Stimulated activated CD8-positive, alpha-beta memory T cell treated with anti-CD3 and anti-CD28 coated beads, Interleukin-15, amount 100 ng/mL, for 24 hours (primary cell): ENCODE measurements around the gene GABRR3.
"Not testable (repeated sequence)": the region's sequence is repeated elsewhere in the genome, so short reads cannot be mapped to it uniquely, and the experiment has no call there.

Experiments used
- DNase-seq: peaks from one replicate; pipeline ENCODE4 v3.0.0-alpha.2; 2020; ENCODE audit warnings: low read depth

Gene GABRR3

GRCh38 chr3:98021830-98022560 is 13.1 kb downstream of the GABRR3 start:
- no peak for DNase-seq

- no peak for DNase-seq
Observed at GRCh38 chr3:98020412-98020811, 14.7 kb downstream of the GABRR3 start.

DNA sequence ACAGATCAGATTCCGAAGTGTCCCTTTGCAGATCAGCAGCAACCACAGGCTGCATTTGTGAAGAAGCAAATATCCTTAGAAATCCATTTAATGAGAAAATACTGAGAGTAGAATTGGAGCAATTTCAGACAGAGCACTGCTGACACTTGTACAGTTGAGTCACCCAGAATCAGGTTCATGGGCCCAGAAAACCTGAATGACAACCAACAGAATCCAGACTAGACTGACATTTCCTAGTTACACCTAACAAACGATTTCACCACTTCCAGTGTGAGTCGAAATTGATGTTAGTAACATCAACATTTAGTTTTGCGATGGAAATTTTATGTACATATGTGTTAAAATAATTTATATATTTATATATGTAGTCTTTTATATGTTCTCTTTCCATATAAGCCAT is 16.8 kb downstream of the GABRR3 start:
- DNase-seq = no peak

DNA sequence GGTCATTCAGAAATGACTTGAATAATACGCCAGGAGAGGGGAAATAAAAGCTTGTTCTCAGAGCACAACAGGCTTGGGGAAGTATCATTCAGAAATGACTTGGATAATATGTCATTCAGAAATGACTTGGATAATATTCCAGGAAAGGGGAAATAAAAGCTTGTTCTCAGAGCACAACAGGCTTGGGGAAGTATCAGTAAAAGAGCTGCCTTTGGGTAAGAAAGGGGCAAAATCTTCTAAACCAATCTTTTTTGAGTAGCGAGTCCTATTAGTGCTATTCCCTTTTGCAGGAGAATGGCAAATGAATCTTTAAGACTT is 20.9 kb downstream of the GABRR3 start:
- DNase-seq = no peak

DNA sequence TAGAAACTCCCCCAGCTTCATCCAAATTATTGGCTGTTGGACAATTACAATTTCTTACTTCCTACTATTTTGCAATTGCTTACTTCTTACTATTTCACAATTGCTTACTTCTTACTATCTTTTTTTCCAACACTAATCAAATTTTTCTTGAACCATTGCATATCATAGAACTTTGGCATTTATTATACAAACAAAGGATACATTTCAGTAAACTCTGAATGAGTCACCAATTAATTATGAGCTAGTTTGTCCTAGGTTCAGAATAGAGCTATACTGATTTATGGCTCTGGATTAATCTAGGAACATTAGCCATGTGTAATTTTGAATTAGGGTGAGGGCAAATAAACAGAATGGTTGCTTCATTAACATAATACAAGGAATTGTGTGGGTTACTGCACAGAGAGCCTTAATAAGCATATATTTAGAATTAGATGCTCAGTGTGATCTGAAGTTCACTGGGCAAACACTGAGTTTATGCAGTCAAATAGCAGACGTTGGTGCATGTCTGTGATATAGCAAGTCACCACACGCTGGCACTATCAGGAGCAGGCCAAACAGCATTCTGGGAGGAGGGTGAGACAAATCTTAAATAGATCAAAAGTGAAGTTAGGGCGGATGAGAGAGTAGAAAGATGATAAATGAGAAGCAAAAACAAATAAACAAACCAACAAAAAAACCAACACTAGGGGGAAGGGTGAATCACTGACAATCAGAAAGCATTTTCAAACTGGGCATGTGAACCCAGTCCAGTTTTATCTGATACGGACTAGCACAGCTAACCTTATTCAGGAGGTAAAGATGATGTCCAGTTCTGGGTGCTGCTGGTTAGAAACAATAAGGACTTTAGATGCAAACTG is 21.5 kb downstream of the GABRR3 start:
- DNase-seq = no peak

GRCh38 chr3:98012979-98013378 is 22.1 kb downstream of the GABRR3 start:
- no peak for DNase-seq

GRCh38 chr3:98010883-98011449 is 24.1 kb downstream of the GABRR3 start:
- not testable (repeated sequence) for DNase-seq

GRCh38 chr3:98010194-98010882 is 24.8 kb downstream of the GABRR3 start:
- no peak for DNase-seq

- no peak for DNase-seq
Observed at GRCh38 chr3:98008855-98009254, 26.3 kb downstream of the GABRR3 start.

- no peak for DNase-seq
Observed at GRCh38 chr3:98005438-98005837, 29.7 kb downstream of the GABRR3 start.

DNA sequence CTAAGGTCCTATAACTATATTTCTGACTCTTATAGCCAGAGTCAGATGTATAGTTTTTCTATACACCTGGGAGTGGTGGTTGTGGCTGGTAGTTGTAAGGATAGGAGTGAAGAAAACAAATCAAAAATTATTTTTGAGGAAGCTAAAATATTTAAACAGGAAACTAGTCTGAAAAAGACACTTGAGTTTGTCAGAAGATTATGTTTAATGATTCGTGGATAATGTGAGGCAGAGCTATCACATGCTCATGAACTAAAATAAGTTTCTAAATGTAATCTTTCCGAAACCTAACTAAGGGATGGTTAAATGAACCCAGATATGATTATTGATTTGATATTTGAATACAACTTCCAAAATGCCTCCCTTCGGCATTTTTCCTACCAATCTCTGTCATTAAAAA is 30.4 kb downstream of the GABRR3 start:
- DNase-seq = no peak

GRCh38 chr3:98003306-98003969 is 31.7 kb downstream of the GABRR3 start:
- no peak for DNase-seq

- no peak for DNase-seq
Observed at GRCh38 chr3:98002717-98003116, 32.4 kb downstream of the GABRR3 start.

GRCh38 chr3:97999994-98000393 is 35.1 kb downstream of the GABRR3 start:
- DNase-seq = no peak

DNA sequence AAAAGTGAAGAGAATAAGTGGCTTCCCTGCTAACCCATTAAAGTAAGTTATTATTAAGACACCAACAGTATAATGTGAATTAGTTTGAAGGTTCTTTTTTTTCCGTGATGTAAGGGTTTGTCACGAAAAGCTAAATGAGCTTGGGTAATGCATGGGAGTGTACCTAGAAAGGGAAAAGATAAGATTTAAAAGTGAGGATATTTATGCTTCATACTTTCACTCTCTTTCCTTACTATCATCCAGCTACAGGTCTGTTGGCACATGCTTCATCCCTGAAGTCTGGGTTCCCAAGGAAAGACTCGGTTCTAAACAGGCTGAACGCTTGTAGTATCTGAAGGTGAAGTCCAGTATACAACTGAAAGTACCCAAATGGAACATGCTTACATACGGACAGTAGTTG is 36.0 kb downstream of the GABRR3 start:
- DNase-seq = no peak

- no peak for DNase-seq
Observed at GRCh38 chr3:97996988-97997387, 38.1 kb downstream of the GABRR3 start.

DNA sequence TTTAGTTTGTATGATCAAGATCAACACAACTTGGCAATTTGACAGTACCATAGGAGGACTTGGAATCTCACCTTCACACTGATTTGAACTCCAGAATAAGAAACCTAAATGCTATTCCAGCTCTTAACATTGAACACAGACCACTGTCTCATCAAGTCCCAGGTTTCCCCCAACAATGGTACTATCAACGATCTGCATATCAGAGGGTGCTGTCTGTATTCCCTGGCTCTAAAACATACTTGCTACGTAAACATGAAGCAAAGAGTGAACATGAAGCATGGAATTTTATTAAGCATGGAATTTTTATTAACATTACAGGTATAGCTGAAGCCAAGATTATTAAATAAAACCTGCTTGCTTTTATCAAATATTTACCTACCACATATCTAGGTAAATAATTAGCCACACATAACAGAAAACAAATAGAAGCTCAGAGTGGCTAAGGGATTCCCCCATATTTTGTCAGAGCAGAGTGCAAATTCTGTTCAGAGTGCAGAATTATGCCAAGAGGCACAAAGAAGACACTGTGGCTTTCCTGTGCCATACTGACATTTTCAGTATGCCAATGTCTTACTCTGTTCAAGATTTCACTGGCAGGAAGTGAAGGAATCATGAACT is 40.7 kb downstream of the GABRR3 start:
- no peak for DNase-seq

DNA sequence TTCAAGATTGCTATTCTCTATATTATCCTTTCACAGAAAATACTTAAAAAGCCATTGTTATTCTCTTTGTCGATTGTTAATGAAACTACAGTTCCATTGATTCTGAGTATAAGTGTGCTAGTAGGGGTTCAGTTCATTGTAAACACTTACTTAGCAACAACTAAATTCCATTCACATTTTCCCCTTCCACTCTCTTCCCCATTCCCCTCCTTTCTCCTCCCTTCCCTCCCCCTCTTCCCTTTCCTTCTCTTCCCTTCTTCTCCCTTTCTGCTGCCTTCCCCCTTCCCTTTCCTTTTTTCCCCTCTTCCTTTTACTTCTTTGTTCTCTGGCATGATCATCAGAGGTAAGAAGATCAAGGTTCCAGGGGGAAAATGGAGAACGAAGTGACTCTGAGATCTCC is 41.6 kb downstream of the GABRR3 start:
- DNase-seq = no peak

DNA sequence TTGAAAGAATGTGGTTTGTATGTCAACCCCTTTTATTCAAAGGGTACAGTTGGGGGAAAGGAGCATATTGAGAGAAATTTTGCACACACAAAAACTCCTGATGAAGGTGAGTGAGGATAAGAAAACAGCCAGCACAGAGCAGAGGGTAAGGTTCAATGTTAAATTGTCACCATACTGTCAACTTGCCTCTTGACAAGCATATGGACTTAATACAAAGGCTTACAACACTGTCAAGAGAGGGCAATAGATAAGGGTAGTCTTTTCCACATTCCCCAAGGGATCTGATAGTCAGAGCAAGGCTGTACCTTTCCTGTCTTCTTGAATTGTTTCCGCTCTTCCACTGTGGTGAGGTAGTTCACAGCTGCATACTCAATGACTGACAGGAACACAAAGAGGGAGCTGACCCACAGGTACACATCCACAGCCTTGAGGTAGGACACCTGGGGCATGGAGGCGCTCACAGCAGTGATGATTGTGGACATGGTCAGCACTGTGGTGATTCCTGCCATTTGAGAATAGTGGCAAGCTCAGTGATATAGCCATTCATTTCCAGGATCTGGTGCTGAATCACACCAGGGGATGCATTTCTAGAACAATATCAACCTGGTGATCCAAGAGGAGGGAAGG is 42.5 kb downstream of the GABRR3 start:
- DNase-seq = no peak

GRCh38 chr3:97991293-97991682 is 43.8 kb downstream of the GABRR3 start:
- DNase-seq = no peak

DNA sequence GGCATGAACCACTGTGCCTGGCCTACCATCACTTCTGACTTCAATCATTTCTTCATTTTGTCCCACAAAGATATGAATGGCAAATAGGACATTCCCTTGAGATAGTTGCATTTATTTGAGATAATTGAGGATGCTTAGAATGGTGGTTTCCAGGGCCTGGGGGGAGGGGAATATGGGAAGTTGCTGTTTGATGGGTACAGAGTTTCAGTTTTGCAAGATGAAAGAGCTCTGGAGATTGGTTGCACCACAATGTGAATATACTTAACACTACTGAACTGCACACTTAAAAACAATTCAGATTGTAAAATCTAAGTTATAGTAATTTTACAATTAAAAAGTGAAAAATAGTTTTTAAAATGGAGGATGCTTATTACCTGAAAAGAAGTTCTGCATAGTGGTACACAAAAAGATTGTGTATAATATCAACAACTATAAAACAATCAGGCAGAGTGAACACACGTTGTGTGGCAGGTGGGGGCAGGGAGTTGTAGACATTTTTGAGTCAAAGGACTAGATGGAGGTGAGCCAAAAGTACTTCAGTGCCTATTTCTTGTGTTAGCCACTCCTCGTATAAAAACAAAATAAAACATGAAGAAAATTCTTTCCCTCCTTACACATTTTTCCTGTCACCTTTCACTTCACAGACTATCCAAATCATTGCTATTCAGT is 44.4 kb downstream of the GABRR3 start:
- DNase-seq = no peak
